Activated CD8-positive, alpha-beta T cell treated with anti-CD3 and anti-CD28 coated beads for 36 hours (primary cell): ENCODE data around the gene KLK4. TPM values are rescaled to one million over a fixed set of nuclear protein-coding genes. Genes with fewer than 3 reads are reported as not detected.

Experiments used
- ATAC-seq: fragments of 200-7000 bp; cut with Tn5 transposase; one replicate; pipeline ENCODE4 v1.10.0; 2021; ENCODE audit warnings: mild to moderate bottlenecking, moderate library complexity
- CTCF ChIA-PET: fragments of 350-600 bp; sonication (Branson Sonifier 250); formaldehyde crosslinking; loops from one replicate; lab custom pipeline; 2021; ENCODE audit warnings: antibody characterized with exemption; lab: Charles Lee
- POLR2A ChIA-PET: fragments of 350-600 bp; sonication (Branson Sonifier 250); formaldehyde crosslinking; loops from one replicate; lab custom pipeline; 2021; ENCODE audit warnings: antibody characterized with exemption; lab: Charles Lee
- DNase-seq: peaks from one replicate; pipeline ENCODE4 v3.0.0-alpha.2; 2020
- H3K27ac Mint-ChIP-seq: one replicate; pipeline ENCODE4 v1.8.0; 2021; ENCODE audit warnings: mild to moderate bottlenecking, mixed read lengths
- H3K27me3 Mint-ChIP-seq: one replicate; pipeline ENCODE4 v1.8.0; 2021; ENCODE audit warnings: mixed read lengths
- H3K36me3 Mint-ChIP-seq: one replicate; pipeline ENCODE4 v1.8.0; 2021; ENCODE audit warnings: low read depth, mixed read lengths
- H3K4me1 Mint-ChIP-seq: one replicate; pipeline ENCODE4 v1.8.0; 2021; ENCODE audit warnings: low read depth, mixed read lengths
- H3K4me3 Mint-ChIP-seq: one replicate; pipeline ENCODE4 v1.8.0; 2021; ENCODE audit warnings: mild to moderate bottlenecking, moderate library complexity, mixed read lengths
- H3K9me3 Mint-ChIP-seq: one replicate; pipeline ENCODE4 v1.8.0; 2021; ENCODE audit warnings: mixed read lengths
- intact Hi-C: fragments of 100-400 bp; cut with micrococcal nuclease; formaldehyde crosslinking; loops from one replicate; pipeline ENCODE4 v1.10.0; 2022
- total RNA-seq, 2 experiments: library from RNA; stranded (reverse); gene quantifications; one replicate each; pipeline ENCODE4 v1.2.3, GENCODE V29; 2021
- TF ChIP-seq, protein P1 (sequence below): fragments of 200-600 bp; IDR thresholded peaks from one replicate; pipeline ENCODE4 v1.8.0; 2022; ENCODE audit warnings: antibody characterized with exemption, mild to moderate bottlenecking

Gene KLK4
- total RNA-seq, 2 experiments from 2014 or later: not detected

DNA sequence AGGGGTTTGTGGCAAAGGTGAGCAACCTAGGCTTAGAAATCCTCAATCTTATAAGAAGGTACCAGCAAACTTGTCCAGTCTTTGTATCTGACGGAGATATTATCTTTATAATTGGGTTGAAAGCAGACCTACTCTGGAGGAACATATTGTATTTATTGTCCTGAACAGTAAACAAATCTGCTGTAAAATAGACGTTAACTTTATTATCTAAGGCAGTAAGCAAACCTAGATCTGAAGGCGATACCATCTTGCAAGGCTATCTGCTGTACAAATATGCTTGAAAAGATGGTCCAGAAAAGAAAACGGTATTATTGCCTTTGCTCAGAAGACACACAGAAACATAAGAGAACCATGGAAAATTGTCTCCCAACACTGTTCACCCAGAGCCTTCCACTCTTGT, 41.7 kb downstream of the KLK4 start:
- intact Hi-C loops: no loop called here
- H3K27ac Mint-ChIP-seq: no peak overlapping the region
- no peak overlapping the region for H3K4me3 Mint-ChIP-seq
- peaks cover 26% of the 10 kb centered on the region for H3K27me3 Mint-ChIP-seq
- no peak for DNase-seq
- CTCF ChIA-PET: interaction anchor here (1.4 kb wide), 1 partner anchor 332 kb away, joined by 4 read pairs; no protein-coding TSS in a partner anchor
- POLR2A ChIA-PET: no interaction called here
- H3K4me1 Mint-ChIP-seq: no peaks in the 10 kb centered on the region
- no peaks in the 10 kb centered on the region for H3K9me3 Mint-ChIP-seq
- no peaks in the 10 kb centered on the region for H3K36me3 Mint-ChIP-seq
- ATAC-seq: no peak
- TF ChIP-seq, protein P1, sequence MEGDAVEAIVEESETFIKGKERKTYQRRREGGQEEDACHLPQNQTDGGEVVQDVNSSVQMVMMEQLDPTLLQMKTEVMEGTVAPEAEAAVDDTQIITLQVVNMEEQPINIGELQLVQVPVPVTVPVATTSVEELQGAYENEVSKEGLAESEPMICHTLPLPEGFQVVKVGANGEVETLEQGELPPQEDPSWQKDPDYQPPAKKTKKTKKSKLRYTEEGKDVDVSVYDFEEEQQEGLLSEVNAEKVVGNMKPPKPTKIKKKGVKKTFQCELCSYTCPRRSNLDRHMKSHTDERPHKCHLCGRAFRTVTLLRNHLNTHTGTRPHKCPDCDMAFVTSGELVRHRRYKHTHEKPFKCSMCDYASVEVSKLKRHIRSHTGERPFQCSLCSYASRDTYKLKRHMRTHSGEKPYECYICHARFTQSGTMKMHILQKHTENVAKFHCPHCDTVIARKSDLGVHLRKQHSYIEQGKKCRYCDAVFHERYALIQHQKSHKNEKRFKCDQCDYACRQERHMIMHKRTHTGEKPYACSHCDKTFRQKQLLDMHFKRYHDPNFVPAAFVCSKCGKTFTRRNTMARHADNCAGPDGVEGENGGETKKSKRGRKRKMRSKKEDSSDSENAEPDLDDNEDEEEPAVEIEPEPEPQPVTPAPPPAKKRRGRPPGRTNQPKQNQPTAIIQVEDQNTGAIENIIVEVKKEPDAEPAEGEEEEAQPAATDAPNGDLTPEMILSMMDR: no peak

DNA sequence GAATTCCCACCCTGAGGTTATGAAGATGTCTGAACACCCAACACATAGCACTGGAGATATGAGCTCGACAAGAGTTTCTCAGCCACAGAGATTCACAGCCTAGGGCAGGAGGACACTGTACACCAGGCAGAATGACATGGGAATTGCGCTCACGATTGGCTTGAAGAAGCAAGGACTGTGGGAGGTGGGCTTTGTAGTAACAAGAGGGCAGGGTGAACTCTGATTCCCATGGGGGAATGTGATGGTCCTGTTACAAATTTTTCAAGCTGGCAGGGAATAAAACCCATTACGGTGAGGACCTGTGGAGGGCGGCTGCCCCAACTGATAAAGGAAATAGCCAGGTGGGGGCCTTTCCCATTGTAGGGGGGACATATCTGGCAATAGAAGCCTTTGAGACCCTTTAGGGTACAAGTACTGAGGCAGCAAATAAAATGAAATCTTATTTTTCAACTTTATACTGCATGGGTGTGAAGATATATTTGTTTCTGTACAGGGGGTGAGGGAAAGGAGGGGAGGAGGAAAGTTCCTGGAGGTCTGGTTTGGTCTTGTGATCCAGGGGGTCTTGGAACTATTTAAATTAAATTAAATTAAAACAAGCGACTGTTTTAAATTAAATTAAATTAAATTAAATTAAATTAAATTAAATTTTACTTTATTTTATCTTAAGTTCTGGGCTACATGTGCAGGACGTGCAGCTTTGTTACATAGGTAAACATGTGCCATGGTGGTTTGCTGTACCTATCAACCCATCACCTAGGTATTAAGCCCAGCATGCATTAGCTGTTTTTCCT, 49.5 kb downstream of the KLK4 start:
- ChIA-PET POLR2A (no interaction called here), CTCF (no interaction called here)
- no peak overlapping the region for H3K4me3 Mint-ChIP-seq
- no peaks in the 10 kb centered on the region for H3K4me1 Mint-ChIP-seq
- H3K9me3 Mint-ChIP-seq: no peaks in the 10 kb centered on the region
- H3K36me3 Mint-ChIP-seq: no peaks in the 10 kb centered on the region
- ATAC-seq (no peak), DNase-seq (no peak)
- peaks cover 39% of the 10 kb centered on the region for H3K27me3 Mint-ChIP-seq
- TF ChIP-seq, protein P1: no peak
- no peak overlapping the region for H3K27ac Mint-ChIP-seq
- intact Hi-C loops: no loop called here

DNA sequence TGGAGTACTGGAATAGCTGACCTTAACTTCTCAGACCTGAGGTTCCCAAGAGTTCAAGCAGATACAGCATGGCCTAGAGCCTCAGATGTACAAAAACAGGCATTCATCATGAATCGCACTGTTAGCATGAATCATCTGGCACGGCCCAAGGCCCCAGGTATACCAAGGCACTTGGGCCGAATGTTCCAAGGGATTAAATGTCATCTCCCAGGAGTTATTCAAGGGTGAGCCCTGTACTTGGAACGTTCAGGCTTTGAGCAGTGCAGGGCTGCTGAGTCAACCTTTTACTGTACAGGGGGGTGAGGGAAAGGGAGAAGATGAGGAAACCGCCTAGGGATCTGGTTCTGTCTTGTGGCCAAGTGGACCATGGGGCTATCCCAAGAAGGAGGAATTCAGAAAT, 50.2 kb downstream of the KLK4 start:
- TF ChIP-seq, protein P1: no peak
- Mint-ChIP-seq H3K4me3 (no peak overlapping the region), H3K9me3 (no peaks in the 10 kb centered on the region), H3K27ac (no peak overlapping the region), H3K27me3 (peaks cover 36% of the 10 kb centered on the region), H3K36me3 (no peaks in the 10 kb centered on the region), H3K4me1 (no peaks in the 10 kb centered on the region)
- ATAC-seq (no peak), DNase-seq (no peak)
- CTCF ChIA-PET: no interaction called here
- POLR2A ChIA-PET: no interaction called here
- intact Hi-C loops: no loop called here

DNA sequence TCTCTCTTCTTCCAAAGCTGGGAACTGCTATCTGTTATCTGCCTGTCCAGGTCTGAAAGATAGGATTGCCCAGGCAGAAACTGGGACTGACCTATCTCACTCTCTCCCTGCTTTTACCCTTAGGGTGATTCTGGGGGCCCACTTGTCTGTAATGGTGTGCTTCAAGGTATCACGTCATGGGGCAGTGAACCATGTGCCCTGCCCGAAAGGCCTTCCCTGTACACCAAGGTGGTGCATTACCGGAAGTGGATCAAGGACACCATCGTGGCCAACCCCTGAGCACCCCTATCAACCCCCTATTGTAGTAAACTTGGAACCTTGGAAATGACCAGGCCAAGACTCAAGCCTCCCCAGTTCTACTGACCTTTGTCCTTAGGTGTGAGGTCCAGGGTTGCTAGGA, 51.3 kb downstream of the KLK4 start:
- ATAC-seq (no peak), DNase-seq (no peak)
- ChIA-PET POLR2A (no interaction called here), CTCF (interaction anchor here (0.6 kb wide), 1 partner anchor 46 kb away, joined by 3 read pairs; no protein-coding TSS in a partner anchor)
- TF ChIP-seq, protein P1: no peak
- intact Hi-C loops: no loop called here
- Mint-ChIP-seq H3K9me3 (no peaks in the 10 kb centered on the region), H3K36me3 (no peaks in the 10 kb centered on the region), H3K4me3 (no peak overlapping the region), H3K27me3 (peaks cover 38% of the 10 kb centered on the region), H3K27ac (no peak overlapping the region), H3K4me1 (no peaks in the 10 kb centered on the region)

DNA sequence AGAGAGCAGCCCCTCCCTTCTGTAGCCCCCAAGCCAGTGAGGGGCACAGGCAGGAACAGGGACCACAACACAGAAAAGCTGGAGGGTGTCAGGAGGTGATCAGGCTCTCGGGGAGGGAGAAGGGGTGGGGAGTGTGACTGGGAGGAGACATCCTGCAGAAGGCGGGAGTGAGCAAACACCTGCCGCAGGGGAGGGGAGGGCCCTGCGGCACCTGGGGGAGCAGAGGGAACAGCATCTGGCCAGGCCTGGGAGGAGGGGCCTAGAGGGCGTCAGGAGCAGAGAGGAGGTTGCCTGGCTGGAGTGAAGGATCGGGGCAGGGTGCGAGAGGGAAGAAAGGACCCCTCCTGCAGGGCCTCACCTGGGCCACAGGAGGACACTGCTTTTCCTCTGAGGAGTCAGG, 52.3 kb downstream of the KLK4 start:
- no peaks in the 10 kb centered on the region for H3K36me3 Mint-ChIP-seq
- CTCF ChIA-PET: no interaction called here
- POLR2A ChIA-PET: interaction anchor here (0.6 kb wide), 1 partner anchor 192 kb away, joined by 3 read pairs; no protein-coding TSS in a partner anchor
- H3K4me3 Mint-ChIP-seq: no peak overlapping the region
- no peaks in the 10 kb centered on the region for H3K4me1 Mint-ChIP-seq
- H3K27ac Mint-ChIP-seq: no peak overlapping the region
- H3K27me3 Mint-ChIP-seq: peaks cover 43% of the 10 kb centered on the region
- TF ChIP-seq, protein P1: no peak
- ATAC-seq: no peak
- H3K9me3 Mint-ChIP-seq: no peaks in the 10 kb centered on the region
- intact Hi-C loops: no loop called here
- DNase-seq: no peak
